ENCODE results near the gene IFT80. TPM values are rescaled to one million over a fixed set of nuclear protein-coding genes. Genes with fewer than 3 reads are reported as not detected.
A peak's percentile ranks its signal among the peaks of the same experiment; 100 is the strongest.

The IFT80 gene
- total and polyA plus RNA-seq, 9 of the 15 experiments (the other 6 are each of a cell fraction or from before 2014, with no cell fraction given) = 6.7 to 21.1 (median 16.4) TPM

DNA sequence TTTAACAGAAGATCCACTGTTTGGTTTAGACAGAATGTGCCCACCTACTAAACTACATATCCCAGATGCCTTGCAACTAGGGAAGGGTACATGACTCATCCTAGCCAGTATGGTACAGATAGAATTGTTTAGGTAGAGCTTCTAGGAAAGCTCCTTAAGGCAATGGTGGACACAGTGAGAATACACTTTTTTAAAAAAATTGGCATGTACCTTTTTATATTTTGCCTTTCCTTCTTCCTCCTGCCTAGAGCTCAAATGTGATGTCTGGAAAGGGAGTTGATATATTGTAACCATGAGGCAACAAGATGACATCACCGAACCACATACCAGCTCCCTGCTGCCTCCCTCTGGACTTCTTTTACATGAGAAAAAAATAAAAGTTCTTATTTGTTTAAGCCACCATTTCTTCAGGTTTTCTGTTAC is 188.2 kb downstream of the IFT80 start (continued):
- TF ChIP-seq, protein P1, sequence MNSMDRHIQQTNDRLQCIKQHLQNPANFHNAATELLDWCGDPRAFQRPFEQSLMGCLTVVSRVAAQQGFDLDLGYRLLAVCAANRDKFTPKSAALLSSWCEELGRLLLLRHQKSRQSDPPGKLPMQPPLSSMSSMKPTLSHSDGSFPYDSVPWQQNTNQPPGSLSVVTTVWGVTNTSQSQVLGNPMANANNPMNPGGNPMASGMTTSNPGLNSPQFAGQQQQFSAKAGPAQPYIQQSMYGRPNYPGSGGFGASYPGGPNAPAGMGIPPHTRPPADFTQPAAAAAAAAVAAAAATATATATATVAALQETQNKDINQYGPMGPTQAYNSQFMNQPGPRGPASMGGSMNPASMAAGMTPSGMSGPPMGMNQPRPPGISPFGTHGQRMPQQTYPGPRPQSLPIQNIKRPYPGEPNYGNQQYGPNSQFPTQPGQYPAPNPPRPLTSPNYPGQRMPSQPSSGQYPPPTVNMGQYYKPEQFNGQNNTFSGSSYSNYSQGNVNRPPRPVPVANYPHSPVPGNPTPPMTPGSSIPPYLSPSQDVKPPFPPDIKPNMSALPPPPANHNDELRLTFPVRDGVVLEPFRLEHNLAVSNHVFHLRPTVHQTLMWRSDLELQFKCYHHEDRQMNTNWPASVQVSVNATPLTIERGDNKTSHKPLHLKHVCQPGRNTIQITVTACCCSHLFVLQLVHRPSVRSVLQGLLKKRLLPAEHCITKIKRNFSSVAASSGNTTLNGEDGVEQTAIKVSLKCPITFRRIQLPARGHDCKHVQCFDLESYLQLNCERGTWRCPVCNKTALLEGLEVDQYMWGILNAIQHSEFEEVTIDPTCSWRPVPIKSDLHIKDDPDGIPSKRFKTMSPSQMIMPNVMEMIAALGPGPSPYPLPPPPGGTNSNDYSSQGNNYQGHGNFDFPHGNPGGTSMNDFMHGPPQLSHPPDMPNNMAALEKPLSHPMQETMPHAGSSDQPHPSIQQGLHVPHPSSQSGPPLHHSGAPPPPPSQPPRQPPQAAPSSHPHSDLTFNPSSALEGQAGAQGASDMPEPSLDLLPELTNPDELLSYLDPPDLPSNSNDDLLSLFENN (IDR thresholded peaks at IDR 0.05; ENCODE audit: low read depth in 2 of 2, low read length in 2 of 2) = no peak
- TF ChIP-seq, protein P2, sequence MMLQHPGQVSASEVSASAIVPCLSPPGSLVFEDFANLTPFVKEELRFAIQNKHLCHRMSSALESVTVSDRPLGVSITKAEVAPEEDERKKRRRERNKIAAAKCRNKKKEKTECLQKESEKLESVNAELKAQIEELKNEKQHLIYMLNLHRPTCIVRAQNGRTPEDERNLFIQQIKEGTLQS (IDR thresholded peaks at IDR 0.05) = peak; percentile 98
- TF ChIP-seq, protein P2 (CRISPR knock-in tag; conservative IDR thresholded peaks at IDR 0.05) = peak; percentile 57; the same call in 1 of the 2 replicates
- TF ChIP-seq CREB1 (IDR thresholded peaks at IDR 0.05) = no peak
- TF ChIP-seq CREB1 (CRISPR knock-in tag; IDR thresholded peaks at IDR 0.05) = no peak
- no peak for TF ChIP-seq EGR1 (conservative IDR thresholded peaks at IDR 0.05)
- peak; percentile 62 for TF ChIP-seq MEIS2 (IDR thresholded peaks at IDR 0.05; ENCODE audit: partially characterized antibody)
- TF ChIP-seq RBM14 (IDR thresholded peaks at IDR 0.05; ENCODE audit: borderline replicate concordance, insufficient read depth, low read depth, low read length) = no peak
- no peak for TF ChIP-seq ZNF184 (CRISPR knock-in tag; IDR thresholded peaks at IDR 0.05)
- no peak for TF ChIP-seq THRAP3 (IDR thresholded peaks at IDR 0.05; ENCODE audit: borderline replicate concordance)
- peak; percentile 75 for TF ChIP-seq TEAD4 (IDR thresholded peaks at IDR 0.05; ENCODE audit: low read length)
- no peak for TF ChIP-seq TEAD4 (CRISPR knock-in tag; IDR thresholded peaks at IDR 0.05; ENCODE audit: borderline replicate concordance)
- no peak for TF ChIP-seq GABPA (tag; conservative IDR thresholded peaks at IDR 0.05; ENCODE audit: low read depth)
- TF ChIP-seq LCOR (CRISPR knock-in tag; IDR thresholded peaks at IDR 0.05) = no peak
- 0 out of 2 replicates have a peak, but pooled peaks have one; percentile 15 for TF ChIP-seq ETV1 (tag; conservative IDR thresholded peaks at IDR 0.05; ENCODE audit: low read depth)
- peak in 1 of 2 experiments; percentile 58; a peak in 2 of 4 replicates for TF ChIP-seq TRIM24 (IDR thresholded peaks at IDR 0.05)
- TF ChIP-seq, protein P3, sequence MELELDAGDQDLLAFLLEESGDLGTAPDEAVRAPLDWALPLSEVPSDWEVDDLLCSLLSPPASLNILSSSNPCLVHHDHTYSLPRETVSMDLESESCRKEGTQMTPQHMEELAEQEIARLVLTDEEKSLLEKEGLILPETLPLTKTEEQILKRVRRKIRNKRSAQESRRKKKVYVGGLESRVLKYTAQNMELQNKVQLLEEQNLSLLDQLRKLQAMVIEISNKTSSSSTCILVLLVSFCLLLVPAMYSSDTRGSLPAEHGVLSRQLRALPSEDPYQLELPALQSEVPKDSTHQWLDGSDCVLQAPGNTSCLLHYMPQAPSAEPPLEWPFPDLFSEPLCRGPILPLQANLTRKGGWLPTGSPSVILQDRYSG (tag; conservative IDR thresholded peaks at IDR 0.05; ENCODE audit: low read depth) = no peak
- TF ChIP-seq MYC (IDR thresholded peaks at IDR 0.05; ENCODE audit: low read depth, low read length) = 0 out of 2 replicates have a peak, but pooled peaks have one; percentile 40
- TF ChIP-seq MYC (CRISPR knock-in tag; IDR thresholded peaks at IDR 0.05; ENCODE audit: borderline replicate concordance, low read depth) = no peak
- TF ChIP-seq, protein P4, sequence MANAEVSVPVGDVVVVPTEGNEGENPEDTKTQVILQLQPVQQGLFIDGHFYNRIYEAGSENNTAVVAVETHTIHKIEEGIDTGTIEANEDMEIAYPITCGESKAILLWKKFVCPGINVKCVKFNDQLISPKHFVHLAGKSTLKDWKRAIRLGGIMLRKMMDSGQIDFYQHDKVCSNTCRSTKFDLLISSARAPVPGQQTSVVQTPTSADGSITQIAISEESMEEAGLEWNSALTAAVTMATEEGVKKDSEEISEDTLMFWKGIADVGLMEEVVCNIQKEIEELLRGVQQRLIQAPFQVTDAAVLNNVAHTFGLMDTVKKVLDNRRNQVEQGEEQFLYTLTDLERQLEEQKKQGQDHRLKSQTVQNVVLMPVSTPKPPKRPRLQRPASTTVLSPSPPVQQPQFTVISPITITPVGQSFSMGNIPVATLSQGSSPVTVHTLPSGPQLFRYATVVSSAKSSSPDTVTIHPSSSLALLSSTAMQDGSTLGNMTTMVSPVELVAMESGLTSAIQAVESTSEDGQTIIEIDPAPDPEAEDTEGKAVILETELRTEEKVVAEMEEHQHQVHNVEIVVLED (CRISPR knock-in tag; IDR thresholded peaks at IDR 0.05) = no peak
- TF ChIP-seq MEF2D (tag; conservative IDR thresholded peaks at IDR 0.05; ENCODE audit: low read depth) = no peak
- peak; percentile 16; the same call in 1 of the 2 replicates for TF ChIP-seq EP400 (IDR thresholded peaks at IDR 0.05)
- 0 out of 2 replicates have a peak, but pooled peaks have one; percentile 33 for TF ChIP-seq DPF2 (IDR thresholded peaks at IDR 0.05)
- TF ChIP-seq NFIX (CRISPR knock-in tag; IDR thresholded peaks at IDR 0.05; ENCODE audit: low read depth) = no peak

All from K562 (cell line).